GM12891 (cell line): Measurements from ENCODE around the gene TPSB2.
A peak's percentile ranks its signal among the peaks of the same experiment; 100 is the strongest.
"Not testable (repeated sequence)": the region's sequence is repeated elsewhere in the genome, so short reads cannot be mapped to it uniquely, and the experiment has no call there.

Experiments used
- DNase-seq: peaks from one replicate; pipeline ENCODE4 v3.0.0; 2011; ENCODE audit warnings: low spot score; ENCODE audit not compliant: insufficient read length
- FAIRE-seq: peaks from 2 replicates; lab custom pipeline; 2011; peaks lifted over from hg19 to GRCh38; lab: Jason Lieb, UNC
- PAX5 ChIP-seq: IDR thresholded peaks from 2 replicates; pipeline ENCODE4 v1.6.1; 2011; ENCODE audit warnings: low read length, moderate library complexity, mild to moderate bottlenecking; ENCODE audit not compliant: insufficient read depth, severe bottlenecking
- POLR2A ChIP-seq: IDR thresholded peaks from 2 replicates; pipeline ENCODE4 v1.6.1; 2011; ENCODE audit warnings: low read depth, low read length, control low read depth
- POLR2AphosphoS5 ChIP-seq: IDR thresholded peaks from 2 replicates; pipeline ENCODE4 v1.6.1; 2011; ENCODE audit warnings: low read depth, low read length, control low read depth
- POU2F2 ChIP-seq: IDR thresholded peaks from 2 replicates; pipeline ENCODE4 v1.6.1; 2011; ENCODE audit warnings: low read depth, mild to moderate bottlenecking, control low read depth, low read length, moderate library complexity
- SPI1 ChIP-seq: IDR thresholded peaks from 2 replicates; pipeline ENCODE4 v1.6.1; 2011; ENCODE audit warnings: low read depth, low read length, control low read depth
- TAF1 ChIP-seq: IDR thresholded peaks from 2 replicates; pipeline ENCODE4 v1.6.1; 2011; ENCODE audit warnings: low read depth, low read length, control low read depth

The TPSB2 gene

DNA sequence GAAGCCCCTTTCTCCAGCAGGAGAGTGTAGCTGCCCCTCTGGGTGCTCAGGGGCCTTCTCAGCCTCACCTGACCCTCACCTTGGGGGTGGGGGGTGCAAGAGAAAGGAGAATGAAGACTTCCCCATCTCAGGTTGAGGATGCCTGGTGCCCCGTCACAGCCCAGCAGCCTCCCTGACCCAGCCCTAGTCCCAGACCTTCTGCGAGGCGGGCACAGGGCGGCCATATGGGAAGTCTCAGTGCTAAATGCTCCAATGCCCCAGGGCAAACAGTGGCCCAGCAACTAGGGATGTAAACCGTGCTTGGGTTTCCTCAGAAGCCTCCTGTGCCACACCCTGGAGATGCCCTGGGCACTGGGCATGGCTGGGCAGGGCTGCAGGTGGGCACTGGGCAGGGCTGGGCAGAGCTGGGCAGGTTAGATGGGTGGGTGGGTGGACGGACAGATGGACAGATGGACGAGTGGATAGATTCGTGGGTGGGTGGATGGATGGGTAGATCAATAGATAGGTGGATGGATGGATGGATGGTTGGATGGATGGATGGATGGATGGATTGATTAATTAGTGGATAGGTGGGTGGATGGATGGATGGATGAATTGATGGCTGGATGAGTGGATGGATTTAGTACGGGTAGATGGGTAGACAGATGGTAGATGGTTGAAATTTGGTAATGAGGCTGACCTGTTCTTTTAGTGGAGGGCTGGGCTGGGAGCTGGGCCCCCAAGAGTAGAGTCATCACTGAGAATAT lies 42.6 kb upstream of the TPSB2 start:
- TF ChIP-seq PAX5 = no peak
- no peak for TF ChIP-seq POLR2AphosphoS5
- no peak for TF ChIP-seq SPI1
- TF ChIP-seq TAF1 = no peak
- TF ChIP-seq POLR2A = no peak
- TF ChIP-seq POU2F2 = no peak
- no peak for DNase-seq
- FAIRE-seq = no peak

DNA sequence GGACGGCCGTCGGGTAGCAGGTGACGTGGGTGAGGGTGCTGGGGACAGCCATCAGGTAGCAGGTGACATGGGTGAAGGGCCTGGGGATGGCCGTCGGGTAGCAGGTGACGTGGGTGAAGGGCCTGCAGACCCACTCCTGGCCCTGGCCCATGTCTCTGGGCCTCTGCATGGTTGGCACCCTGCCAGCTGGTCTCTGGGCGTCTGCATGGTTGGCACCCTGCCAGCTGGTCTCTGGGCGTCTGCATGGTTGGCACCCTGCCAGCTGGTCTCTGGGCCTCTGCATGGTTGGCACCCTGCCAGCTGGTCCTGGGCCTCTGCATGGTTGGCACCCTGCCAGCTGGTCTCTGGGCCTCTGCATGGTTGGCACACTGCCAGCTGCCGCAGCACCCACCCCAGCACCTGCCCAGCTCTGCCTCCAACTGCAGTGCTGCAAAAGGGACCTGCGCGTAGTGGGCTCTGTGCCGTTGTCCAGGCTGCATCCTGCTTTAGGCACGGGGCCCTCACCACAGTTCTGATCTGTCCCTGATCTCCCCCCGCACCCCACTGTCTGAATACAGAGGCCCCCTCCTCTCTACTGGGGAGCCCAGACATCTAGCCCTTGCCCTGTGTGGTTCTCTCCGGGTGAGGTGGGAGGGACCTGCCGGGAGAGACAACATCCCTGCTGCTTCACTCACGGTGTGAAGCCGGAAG lies 41.9 kb upstream of the TPSB2 start:
- not testable (repeated sequence) for FAIRE-seq, DNase-seq

DNA sequence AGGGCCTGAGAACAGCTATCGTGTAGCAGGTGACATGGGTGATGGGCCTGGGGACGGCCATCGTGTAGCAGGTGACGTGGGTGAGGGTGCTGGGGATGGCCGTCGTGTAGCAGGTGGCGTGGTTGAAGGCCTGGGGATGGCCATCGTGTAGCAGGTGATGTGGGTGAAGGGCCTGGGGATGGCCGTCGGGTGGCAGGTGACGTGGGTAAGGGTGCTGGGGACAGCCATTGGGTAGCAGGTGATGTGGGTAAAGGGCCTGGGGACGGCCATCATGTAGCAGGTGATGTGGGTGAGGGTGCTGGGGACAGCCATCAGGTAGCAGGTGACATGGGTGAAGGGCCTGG lies 41.4 kb upstream of the TPSB2 start:
- no peak for FAIRE-seq
- TF ChIP-seq POLR2AphosphoS5 (no peak), POU2F2 (no peak), POLR2A (no peak), TAF1 (no peak), SPI1 (no peak), PAX5 (no peak)
- DNase-seq = no peak

DNA sequence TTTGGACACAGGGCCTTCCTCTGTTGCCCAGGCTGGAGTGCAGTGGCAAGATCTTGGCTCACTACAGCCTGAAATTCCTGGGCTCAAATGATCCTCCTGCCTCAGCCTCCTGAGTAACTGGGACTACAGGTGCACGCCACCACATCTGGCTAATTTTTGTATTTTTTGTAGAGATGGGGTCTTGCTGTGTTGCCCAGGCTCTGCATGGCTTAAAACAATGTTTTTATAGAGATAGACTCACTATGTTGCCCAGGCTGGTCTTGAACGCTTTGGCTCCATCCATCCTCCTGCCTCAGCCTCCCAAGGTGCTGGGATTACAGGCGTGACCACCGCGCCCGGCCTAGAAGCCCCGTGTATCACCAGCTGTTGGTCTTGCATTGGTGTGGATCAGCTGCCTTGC lies 39.4 kb upstream of the TPSB2 start:
- DNase-seq, FAIRE-seq: not testable (repeated sequence)

DNA sequence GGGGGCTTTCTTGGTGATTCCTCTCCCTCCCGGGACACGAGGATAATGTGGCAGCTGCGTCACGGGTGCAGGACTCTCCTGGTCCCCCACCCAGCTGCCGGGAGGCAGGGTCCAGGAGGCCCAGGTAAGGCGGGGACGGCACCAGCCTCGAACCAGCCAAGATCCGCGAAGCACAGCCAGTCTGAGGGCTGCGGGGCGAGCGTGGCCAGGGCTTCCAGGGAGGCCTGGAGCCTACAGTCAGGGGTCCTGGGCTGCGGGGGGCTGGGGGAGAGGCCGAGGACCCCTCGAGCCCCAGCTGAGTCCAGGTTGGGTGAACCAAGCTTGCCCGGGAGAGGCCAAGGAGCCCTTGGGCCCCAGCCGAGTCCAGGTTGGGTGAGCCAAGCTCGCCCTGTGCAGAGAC lies 35.8 kb upstream of the TPSB2 start:
- TF ChIP-seq PAX5 (no peak), TAF1 (no peak), POLR2AphosphoS5 (no peak), SPI1 (no peak), POU2F2 (no peak), POLR2A (no peak)
- DNase-seq (no peak), FAIRE-seq (no peak)

DNA sequence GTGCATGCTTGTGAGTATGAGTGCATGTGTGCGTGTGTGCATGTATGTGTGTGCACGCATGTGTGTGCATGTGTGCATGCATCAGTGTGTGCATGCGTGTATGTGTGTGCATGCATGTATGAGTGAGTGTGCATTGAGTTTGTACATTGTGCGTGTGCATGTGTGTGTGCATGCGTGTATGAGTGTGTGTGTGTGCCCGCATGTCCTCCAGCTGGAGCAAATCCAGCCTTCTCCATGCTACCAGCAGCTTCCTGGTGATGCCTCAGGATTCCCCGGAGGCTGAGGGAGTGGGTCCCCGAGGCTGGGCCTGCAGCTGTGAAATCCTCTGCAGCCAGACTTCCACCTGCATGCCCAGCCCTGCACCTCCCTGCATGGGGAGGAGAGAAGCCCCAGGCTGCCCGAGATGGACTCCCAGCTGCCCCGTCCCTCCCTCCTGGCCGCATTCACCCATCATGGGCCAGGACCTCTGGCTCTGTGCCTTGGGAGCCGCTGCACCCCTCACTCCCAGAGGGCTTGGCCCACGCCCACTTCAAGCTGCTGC lies 35.2 kb upstream of the TPSB2 start:
- FAIRE-seq = no peak
- TF ChIP-seq PAX5 = no peak
- no peak for TF ChIP-seq TAF1
- no peak for TF ChIP-seq POLR2AphosphoS5
- TF ChIP-seq POLR2A = no peak
- TF ChIP-seq SPI1 = no peak
- no peak for TF ChIP-seq POU2F2
- no peak for DNase-seq

DNA sequence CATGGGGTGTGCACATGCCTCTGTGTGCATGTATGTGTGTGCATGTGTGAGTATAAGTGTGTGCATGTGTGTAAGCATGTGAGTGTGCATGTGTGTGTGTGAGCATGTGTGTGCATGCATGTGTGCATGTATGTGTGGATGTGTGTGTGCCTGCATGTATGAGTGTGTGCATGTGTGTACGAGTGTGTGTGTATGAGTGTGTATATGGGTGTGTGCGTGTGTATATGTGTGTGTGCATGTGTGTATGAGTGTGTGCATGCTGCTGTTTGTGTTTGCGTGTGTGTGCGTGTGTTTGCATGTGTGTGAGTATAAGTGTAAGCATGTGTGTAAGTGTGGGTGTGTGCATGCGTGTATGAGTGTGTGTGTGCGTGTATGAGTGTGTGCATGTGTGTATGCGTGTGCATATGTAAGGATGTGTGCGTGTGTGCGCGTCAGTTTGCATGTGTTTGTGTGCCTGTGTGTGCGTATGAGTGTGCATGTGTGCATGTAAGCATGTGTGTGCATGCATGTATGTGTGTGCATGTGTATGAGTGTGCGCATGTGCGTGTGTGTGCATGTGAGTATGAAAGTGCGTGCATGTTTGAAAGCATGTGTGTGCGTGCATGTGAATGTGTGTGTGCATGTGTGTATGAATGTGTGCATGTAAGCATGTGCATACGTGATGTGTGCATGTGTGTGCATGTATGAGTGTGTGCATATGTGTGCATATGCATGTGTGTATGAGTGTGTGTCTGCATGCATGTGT lies 34.5 kb upstream of the TPSB2 start:
- TF ChIP-seq POU2F2 (no peak), PAX5 (no peak), POLR2A (no peak), SPI1 (no peak), TAF1 (no peak), POLR2AphosphoS5 (no peak)
- peak; percentile 66 for FAIRE-seq
- DNase-seq = no peak

DNA sequence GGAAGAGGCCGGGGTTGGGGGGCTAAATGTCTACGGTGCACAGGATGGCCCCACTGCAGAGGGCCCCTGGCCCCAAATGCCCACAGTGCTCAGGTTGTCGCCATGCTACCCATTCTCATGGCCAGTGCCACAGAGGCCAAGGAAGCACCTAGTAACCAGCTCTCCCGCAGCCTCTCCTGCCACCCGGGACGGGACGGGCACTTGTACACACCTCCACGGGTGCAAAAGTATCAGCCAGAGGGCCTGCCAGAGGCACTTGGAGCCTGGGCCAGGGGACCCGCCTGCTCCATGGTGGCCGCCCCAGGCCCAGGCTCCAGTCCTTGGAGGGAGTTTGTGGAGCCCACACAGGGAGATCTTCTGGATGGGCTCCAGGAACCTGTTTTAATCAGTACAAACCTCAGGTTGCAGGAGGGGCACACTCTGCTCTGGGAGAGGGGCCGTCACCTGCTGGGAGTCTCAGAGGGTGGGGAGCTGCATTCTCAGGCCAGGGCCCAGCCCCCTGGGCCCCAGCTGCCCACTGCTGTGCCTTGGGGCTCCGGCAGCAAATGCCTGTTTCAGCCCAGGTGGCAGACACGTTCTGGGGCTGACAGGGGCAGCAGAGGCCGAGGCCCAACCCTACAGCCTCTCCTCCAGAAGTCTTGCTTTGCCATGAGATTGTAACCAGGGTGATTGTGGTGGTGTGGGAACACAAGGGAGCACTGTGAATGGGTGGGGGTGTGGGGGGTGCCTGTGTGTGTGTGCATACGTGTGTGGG lies 33.8 kb upstream of the TPSB2 start:
- TF ChIP-seq POU2F2 = no peak
- no peak for TF ChIP-seq SPI1
- TF ChIP-seq POLR2AphosphoS5 = no peak
- TF ChIP-seq TAF1 = no peak
- TF ChIP-seq PAX5 = no peak
- TF ChIP-seq POLR2A = no peak
- FAIRE-seq (no peak), DNase-seq (no peak)

DNA sequence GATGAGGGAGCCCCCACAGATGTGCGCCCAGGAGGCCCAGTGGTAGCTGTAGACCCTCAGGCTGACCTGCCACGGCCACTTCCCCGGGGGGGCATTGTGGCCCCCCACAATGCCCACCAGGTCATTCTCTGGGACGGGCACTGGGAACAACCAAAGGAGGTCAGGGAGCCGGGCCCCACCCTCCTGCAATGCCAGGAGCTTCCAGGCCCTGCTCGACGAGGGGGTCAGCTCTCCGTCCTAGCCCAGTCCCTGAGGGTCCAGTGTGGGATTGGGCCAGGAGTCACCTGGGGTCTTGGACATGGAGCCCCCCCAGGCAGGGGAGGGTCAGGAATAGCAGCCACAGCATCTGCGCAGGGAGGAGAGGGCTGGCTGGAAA lies 32.9 kb upstream of the TPSB2 start:
- DNase-seq = no peak
- no peak for TF ChIP-seq PAX5
- no peak for TF ChIP-seq TAF1
- TF ChIP-seq POLR2A = no peak

More for the DNA sequence above, 32.9 kb upstream of the TPSB2 start:
- FAIRE-seq = no peak
